ENCODE data around the gene TTC12.

Gene TTC12, protein sequence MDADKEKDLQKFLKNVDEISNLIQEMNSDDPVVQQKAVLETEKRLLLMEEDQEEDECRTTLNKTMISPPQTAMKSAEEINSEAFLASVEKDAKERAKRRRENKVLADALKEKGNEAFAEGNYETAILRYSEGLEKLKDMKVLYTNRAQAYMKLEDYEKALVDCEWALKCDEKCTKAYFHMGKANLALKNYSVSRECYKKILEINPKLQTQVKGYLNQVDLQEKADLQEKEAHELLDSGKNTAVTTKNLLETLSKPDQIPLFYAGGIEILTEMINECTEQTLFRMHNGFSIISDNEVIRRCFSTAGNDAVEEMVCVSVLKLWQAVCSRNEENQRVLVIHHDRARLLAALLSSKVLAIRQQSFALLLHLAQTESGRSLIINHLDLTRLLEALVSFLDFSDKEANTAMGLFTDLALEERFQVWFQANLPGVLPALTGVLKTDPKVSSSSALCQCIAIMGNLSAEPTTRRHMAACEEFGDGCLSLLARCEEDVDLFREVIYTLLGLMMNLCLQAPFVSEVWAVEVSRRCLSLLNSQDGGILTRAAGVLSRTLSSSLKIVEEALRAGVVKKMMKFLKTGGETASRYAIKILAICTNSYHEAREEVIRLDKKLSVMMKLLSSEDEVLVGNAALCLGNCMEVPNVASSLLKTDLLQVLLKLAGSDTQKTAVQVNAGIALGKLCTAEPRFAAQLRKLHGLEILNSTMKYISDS

DNA sequence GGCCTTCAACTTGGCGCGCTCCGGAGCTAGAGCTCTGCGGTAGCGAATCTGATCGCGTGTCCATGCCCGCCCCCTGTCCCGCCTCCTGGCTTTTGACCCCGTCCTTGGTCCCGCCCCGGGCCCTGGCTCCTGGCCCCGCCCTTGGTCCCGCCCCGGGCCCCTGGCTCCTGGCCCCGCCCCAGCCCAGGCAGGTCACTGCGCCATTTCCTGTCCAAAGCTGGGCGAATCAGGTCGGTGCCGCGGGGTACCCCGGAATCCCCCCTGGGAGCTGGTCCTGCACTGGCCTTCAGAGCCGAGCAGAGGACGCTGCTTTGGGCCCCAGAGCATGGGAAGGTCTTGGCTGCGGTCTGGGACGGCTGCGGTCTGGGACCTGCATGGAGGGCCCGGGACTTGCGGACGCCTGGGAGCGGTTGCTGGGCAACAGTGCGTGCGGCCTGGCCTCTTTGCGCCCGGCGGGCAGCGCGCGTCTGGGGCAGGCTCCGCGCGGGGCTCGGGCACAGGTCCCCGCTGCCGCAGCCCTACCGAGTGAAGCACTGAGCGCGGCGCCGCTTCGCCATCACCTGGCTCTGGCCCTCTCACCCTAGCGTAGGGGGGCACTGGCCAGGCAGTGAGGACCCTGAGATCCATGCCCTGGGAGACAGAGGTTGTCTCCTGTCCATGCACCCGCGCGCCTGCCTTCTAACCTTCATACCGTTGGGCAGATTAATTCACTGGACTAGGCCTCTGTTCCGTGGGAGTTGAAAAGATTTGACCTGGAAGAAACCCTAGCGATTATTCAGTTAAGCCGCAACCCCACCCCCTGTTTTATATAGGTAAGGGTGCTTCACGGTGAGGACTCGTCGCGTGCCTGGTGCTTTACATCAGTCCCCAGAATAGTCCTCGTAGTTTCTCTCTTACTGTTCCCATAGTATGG is at the start of gene TTC12:
TTC12 (plus strand) TSS at position 195 of the 913 bp plus-strand sequence. CDS start 1,675 bp downstream, outside the sequence.
- DNase-seq (ENCODE audit: low spot score): peak; percentile 94

- no peak for DNase-seq (ENCODE audit: low spot score)
Measured at GRCh38 chr11:113265362-113265761, 49.0 kb upstream of the TTC12 start.

DNA sequence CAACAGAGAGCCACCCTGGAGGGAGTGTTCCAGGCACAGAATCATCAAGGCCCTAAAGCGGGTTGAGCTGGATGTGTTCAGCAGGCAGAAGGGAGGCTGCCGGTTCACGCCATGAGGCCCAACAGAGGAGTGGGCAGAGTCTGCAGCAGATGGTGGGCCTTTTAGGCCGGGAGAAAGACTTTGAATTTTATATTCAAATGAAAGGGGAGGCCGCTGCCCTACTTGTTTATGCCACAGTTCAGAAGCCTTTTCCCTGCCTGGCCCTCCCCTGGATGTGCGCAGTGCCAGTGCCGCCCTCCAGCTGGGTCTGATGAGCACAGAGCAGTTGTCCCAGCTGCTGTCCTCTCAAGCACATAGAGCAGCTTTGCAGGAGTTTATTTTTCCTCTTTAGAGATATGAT is 46.9 kb upstream of the TTC12 start:
- DNase-seq (ENCODE audit: low spot score): peak; percentile 87

- DNase-seq (ENCODE audit: low spot score): no peak
Measured at GRCh38 chr11:113269096-113269495, 45.3 kb upstream of the TTC12 start.

GRCh38 chr11:113269636-113270035 is 44.7 kb upstream of the TTC12 start:
- DNase-seq (ENCODE audit: low spot score): no peak

DNA sequence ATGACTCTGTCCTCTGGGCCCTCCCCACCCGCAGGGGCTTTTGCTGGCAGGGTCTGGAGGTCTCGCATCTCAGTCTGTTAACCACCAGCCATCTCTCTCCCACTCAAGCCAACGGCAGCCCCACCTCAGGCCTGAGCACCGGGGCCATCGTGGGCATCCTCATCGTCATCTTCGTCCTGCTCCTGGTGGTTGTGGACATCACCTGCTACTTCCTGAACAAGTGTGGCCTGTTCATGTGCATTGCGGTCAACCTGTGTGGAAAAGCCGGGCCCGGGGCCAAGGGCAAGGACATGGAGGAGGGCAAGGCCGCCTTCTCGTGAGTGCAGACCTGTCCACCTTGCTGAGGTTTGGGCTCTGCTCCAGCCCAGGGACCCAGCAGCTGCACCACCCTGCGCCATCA is 44.3 kb upstream of the TTC12 start:
- no peak for DNase-seq (ENCODE audit: low spot score)

GRCh38 chr11:113271551-113272245 is 42.7 kb upstream of the TTC12 start:
- DNase-seq (ENCODE audit: low spot score): no peak

DNA sequence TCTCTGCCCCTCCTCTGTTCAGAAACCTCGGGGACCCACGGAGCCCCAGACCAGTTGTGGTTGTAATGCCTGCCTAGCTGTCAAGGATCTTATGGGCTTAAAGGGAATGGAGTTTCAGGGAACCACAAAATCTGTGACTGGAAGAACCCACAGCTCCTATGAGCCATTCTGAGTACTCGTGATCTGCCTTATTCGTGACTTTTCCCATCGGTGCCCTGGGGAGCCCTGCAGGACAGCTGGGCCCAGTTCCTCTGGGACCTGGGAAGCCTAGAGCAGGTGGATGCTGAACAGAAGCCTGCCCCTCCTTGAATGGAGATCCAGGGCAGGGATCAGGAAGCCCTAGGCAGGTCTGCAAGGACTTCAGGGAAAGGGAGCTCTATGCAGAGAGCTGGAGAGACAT is 42.1 kb upstream of the TTC12 start:
- DNase-seq (ENCODE audit: low spot score): no peak

- no peak for DNase-seq (ENCODE audit: low spot score)
Measured at GRCh38 chr11:113272927-113273615, 41.3 kb upstream of the TTC12 start.

GRCh38 chr11:113273720-113274119 is 40.7 kb upstream of the TTC12 start:
- DNase-seq (ENCODE audit: low spot score): no peak

- peak; percentile 65 for DNase-seq (ENCODE audit: low spot score)
Measured at GRCh38 chr11:113274713-113275582, 39.4 kb upstream of the TTC12 start.

- DNase-seq (ENCODE audit: low spot score): no peak
Measured at GRCh38 chr11:113275602-113276001, 38.8 kb upstream of the TTC12 start.

GRCh38 chr11:113276466-113276865 is 37.9 kb upstream of the TTC12 start:
- DNase-seq (ENCODE audit: low spot score): no peak

GRCh38 chr11:113277907-113278306 is 36.5 kb upstream of the TTC12 start:
- DNase-seq (ENCODE audit: low spot score): no peak

DNA sequence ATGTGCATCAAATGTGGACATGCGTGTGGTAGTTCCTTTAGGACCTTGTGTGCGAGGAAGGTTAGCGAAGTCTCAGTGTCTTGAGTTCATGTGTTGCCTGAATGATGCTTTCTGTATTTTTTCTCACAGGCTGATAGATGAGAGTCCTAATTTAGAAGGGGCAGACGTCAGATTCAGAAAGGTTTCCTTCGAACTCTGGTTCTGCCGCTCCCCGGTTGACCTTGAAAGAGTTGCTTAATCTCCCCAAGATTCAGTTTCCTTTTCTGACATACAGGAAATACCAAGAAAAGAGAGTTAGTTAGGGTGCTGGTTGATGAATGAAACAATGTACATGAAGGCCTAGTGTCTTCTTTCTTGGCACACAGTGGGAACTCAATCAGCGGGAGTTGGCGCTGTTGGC is 35.9 kb upstream of the TTC12 start:
- DNase-seq (ENCODE audit: low spot score): no peak

DNA sequence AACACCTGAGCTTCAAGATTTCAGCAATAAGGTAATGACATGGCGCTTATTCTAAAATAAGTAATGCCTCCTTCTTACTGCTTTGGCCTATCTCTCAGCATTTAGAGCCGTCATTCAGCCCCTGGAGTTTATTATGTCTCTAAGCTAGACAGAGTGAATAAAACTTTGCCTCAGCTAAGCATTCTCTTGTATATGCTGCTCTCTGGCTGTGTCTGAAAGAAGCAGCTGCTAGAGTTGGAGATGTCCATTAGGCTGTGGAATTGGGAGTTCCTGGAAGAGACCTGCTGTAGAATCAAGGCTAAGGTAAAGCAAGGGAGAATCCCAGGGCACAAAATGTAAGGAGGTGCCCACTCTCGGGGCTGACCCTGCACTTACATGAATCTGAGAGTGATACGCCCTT is 35.5 kb upstream of the TTC12 start:
- DNase-seq (ENCODE audit: low spot score): no peak

GRCh38 chr11:113279591-113279990 is 34.8 kb upstream of the TTC12 start:
- DNase-seq (ENCODE audit: low spot score): no peak

GRCh38 chr11:113281052-113281725 is 33.2 kb upstream of the TTC12 start:
- no peak for DNase-seq (ENCODE audit: low spot score)

- DNase-seq (ENCODE audit: low spot score): no peak
Measured at GRCh38 chr11:113282898-113283437, 31.4 kb upstream of the TTC12 start.

Measured in globus pallidus (tissue), 1 donor.